Frontal cortex (tissue), 4 donors: ENCODE data around the gene CLEC16A. TPM values are rescaled to one million over a fixed set of nuclear protein-coding genes. Genes with fewer than 3 reads are reported as not detected.
"Not testable (repeated sequence)": the region's sequence is repeated elsewhere in the genome, so short reads cannot be mapped to it uniquely, and the experiment has no call there.

Experiments
- DNase-seq, 2 donors: peaks; one replicate each; pipeline ENCODE4 v3.0.0; 2012; ENCODE audit warnings: low spot score in 2 of 2
- FAIRE-seq: peaks from 2 replicates; lab custom pipeline; 2012; peaks lifted over from hg19 to GRCh38; lab: Jason Lieb, UNC
- total RNA-seq: library from RNA; depleted of rRNA; stranded (reverse); fragments of >200 nt; gene quantifications from one replicate; pipeline ENCODE4 v1.2.3, GENCODE V29; 2014
- donor health status: control.
- donor health status: control.
- donor health status: control.

CLEC16A gene
- total RNA-seq, 1 donor from 2014 or later = 31.4 TPM

GRCh38 chr16:10937068-10937859, 7.1 kb upstream of the CLEC16A start:
- no peak for FAIRE-seq
- no peak for DNase-seq

GRCh38 chr16:10938321-10938720, 6.0 kb upstream of the CLEC16A start:
- FAIRE-seq (no peak), DNase-seq (no peak)

- FAIRE-seq (no peak), DNase-seq (no peak)
Measured at GRCh38 chr16:10938796-10939648, 5.3 kb upstream of the CLEC16A start.

- DNase-seq (no peak), FAIRE-seq (no peak)
Measured at GRCh38 chr16:10939649-10940234, 4.6 kb upstream of the CLEC16A start.

- FAIRE-seq (no peak), DNase-seq (no peak)
Measured at GRCh38 chr16:10940501-10941079, 3.8 kb upstream of the CLEC16A start.

GRCh38 chr16:10941127-10941933, 3.0 kb upstream of the CLEC16A start:
- FAIRE-seq (no peak), DNase-seq (no peak)

- not testable (repeated sequence) for FAIRE-seq, DNase-seq
Measured at GRCh38 chr16:10941935-10942351, 2.4 kb upstream of the CLEC16A start.

- FAIRE-seq = no peak
- peak; percentile 98 to 99 for DNase-seq
Measured at GRCh38 chr16:10942352-10943063, 1.9 kb upstream of the CLEC16A start, which contains the start of gene DEXI. DEXI (minus strand) TSS chr16:10942468; CDS start chr16:10942005, 463 bp downstream.

GRCh38 chr16:10943064-10943353, 1.4 kb upstream of the CLEC16A start:
- FAIRE-seq = no peak

GRCh38 chr16:10945065-10945787, 862 bp downstream of the CLEC16A start:
- DNase-seq (no peak), FAIRE-seq (no peak)

More at GRCh38 chr16:10943064-10943353, 1.4 kb upstream of the CLEC16A start:
- no peak for DNase-seq

- FAIRE-seq = no peak
- DNase-seq = no peak
Measured at GRCh38 chr16:10946308-10946707, 1.9 kb downstream of the CLEC16A start.

GRCh38 chr16:10947211-10947787, 2.9 kb downstream of the CLEC16A start:
- FAIRE-seq = no peak

GRCh38 chr16:10949424-10949970, 5.1 kb downstream of the CLEC16A start:
- no peak for FAIRE-seq
- DNase-seq = no peak

More at GRCh38 chr16:10947211-10947787, 2.9 kb downstream of the CLEC16A start:
- no peak for DNase-seq

- FAIRE-seq (no peak), DNase-seq (no peak)
Measured at GRCh38 chr16:10950393-10950792, 6.0 kb downstream of the CLEC16A start.

- FAIRE-seq (no peak), DNase-seq (no peak)
Measured at GRCh38 chr16:10951026-10951425, 6.7 kb downstream of the CLEC16A start.

- DNase-seq (no peak), FAIRE-seq (no peak)
Measured at GRCh38 chr16:10954903-10955302, 10.5 kb downstream of the CLEC16A start.

- FAIRE-seq (no peak), DNase-seq (no peak)
Measured at GRCh38 chr16:10957771-10958482, 13.6 kb downstream of the CLEC16A start.
